ENCODE results near the gene CAPZA1. TPM values are rescaled to one million over a fixed set of nuclear protein-coding genes. Genes with fewer than 3 reads are reported as not detected.

CAPZA1 gene
- total RNA-seq, 1 donor from 2014 or later: 143 TPM

GRCh38 chr1:112677501-112677900, 57.9 kb downstream of the CAPZA1 start:
- DNase-seq (no peak), ATAC-seq (no peak)
- intact Hi-C loops (cut with DNase I): no loop called here
- H3K36me3 ChIP-seq: no peaks in the 10 kb centered on the region
- no peaks in the 10 kb centered on the region for H3K27me3 ChIP-seq (ENCODE audit: low read depth)
- TF ChIP-seq, protein P1, sequence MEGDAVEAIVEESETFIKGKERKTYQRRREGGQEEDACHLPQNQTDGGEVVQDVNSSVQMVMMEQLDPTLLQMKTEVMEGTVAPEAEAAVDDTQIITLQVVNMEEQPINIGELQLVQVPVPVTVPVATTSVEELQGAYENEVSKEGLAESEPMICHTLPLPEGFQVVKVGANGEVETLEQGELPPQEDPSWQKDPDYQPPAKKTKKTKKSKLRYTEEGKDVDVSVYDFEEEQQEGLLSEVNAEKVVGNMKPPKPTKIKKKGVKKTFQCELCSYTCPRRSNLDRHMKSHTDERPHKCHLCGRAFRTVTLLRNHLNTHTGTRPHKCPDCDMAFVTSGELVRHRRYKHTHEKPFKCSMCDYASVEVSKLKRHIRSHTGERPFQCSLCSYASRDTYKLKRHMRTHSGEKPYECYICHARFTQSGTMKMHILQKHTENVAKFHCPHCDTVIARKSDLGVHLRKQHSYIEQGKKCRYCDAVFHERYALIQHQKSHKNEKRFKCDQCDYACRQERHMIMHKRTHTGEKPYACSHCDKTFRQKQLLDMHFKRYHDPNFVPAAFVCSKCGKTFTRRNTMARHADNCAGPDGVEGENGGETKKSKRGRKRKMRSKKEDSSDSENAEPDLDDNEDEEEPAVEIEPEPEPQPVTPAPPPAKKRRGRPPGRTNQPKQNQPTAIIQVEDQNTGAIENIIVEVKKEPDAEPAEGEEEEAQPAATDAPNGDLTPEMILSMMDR (IDR thresholded peaks at IDR 0.05): no peak
- H3K27ac ChIP-seq: no peak overlapping the region
- no peaks in the 10 kb centered on the region for H3K9me3 ChIP-seq
- H3K4me3 ChIP-seq: no peak overlapping the region
- peaks cover 31% of the 10 kb centered on the region for H3K4me1 ChIP-seq

DNA sequence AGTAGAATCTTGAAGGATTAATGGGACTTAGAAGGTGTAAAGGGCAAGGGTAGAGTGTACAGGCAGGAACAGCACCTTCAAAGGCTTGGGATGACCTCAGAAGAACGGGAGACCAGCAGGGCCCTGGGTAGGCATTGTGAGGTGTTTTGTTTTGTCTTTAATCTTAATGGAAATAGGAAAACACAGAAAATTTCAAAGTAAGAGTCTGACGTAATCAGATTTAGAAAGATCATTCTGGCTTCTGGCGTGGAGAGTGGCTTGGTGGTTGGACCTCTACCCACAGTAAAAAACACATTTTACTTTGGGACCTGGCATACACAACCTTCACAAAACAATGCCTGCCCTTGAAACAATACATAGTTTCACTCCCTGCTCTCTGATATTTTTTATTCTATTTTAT, 59.0 kb downstream of the CAPZA1 start:
- no peak for ATAC-seq
- Histone ChIP-seq H3K4me1 (peaks cover 26% of the 10 kb centered on the region), H3K4me3 (no peak overlapping the region), H3K27me3 (ENCODE audit: low read depth) (no peaks in the 10 kb centered on the region), H3K36me3 (no peaks in the 10 kb centered on the region), H3K27ac (no peak overlapping the region), H3K9me3 (no peaks in the 10 kb centered on the region)
- DNase-seq: no peak
- intact Hi-C loops (cut with DNase I): no loop called here
- TF ChIP-seq, protein P1 (IDR thresholded peaks at IDR 0.05): no peak

GRCh38 chr1:112685913-112686312, 66.3 kb downstream of the CAPZA1 start:
- H3K9me3 ChIP-seq: no peaks in the 10 kb centered on the region
- no peaks in the 10 kb centered on the region for H3K4me1 ChIP-seq
- DNase-seq (no peak), ATAC-seq (no peak)
- H3K27ac ChIP-seq: no peak overlapping the region
- TF ChIP-seq, protein P1 (IDR thresholded peaks at IDR 0.05): no peak
- intact Hi-C loops (cut with DNase I): no loop called here
- peaks cover 16% of the 10 kb centered on the region for H3K36me3 ChIP-seq
- no peak overlapping the region for H3K4me3 ChIP-seq
- H3K27me3 ChIP-seq (ENCODE audit: low read depth): no peaks in the 10 kb centered on the region

- intact Hi-C loops (cut with DNase I): no loop called here
- DNase-seq: no peak
- TF ChIP-seq, protein P1 (IDR thresholded peaks at IDR 0.05): no peak
- Histone ChIP-seq H3K27me3 (ENCODE audit: low read depth) (no peaks in the 10 kb centered on the region), H3K36me3 (peaks cover 21% of the 10 kb centered on the region), H3K4me1 (no peaks in the 10 kb centered on the region), H3K9me3 (no peaks in the 10 kb centered on the region), H3K27ac (no peak overlapping the region), H3K4me3 (no peak overlapping the region)
- no peak for ATAC-seq
Measured at GRCh38 chr1:112686417-112686816, 66.8 kb downstream of the CAPZA1 start.

- no peaks in the 10 kb centered on the region for H3K27me3 ChIP-seq (ENCODE audit: low read depth)
- intact Hi-C loops (cut with DNase I): no loop called here
- DNase-seq (no peak), ATAC-seq (no peak)
- H3K9me3 ChIP-seq: no peaks in the 10 kb centered on the region
- no peaks in the 10 kb centered on the region for H3K4me1 ChIP-seq
- TF ChIP-seq, protein P1 (IDR thresholded peaks at IDR 0.05): no peak
- H3K36me3 ChIP-seq: peaks cover 25% of the 10 kb centered on the region
- no peak overlapping the region for H3K4me3 ChIP-seq
- no peak overlapping the region for H3K27ac ChIP-seq
Measured at GRCh38 chr1:112686835-112687234, 67.2 kb downstream of the CAPZA1 start.

DNA sequence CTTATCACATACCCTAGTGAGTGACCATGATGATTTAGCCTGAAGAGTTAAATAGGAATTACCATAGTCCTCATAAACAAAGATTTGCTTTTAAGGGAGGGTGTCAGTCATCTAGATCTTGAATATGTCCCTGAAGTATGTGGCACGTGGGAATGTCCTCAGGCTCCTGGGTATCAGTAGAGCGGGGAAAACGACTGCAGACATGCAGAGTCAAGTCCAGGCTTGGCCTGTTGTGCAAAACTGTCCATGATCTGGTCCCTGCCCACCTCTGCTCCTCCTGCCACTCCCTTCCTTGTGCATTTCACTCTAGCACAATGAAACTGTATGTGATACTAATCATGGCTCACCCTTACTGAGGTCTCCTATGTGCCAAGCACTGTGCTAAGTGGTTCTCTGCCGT, 67.7 kb downstream of the CAPZA1 start:
- H3K27me3 ChIP-seq (ENCODE audit: low read depth): no peaks in the 10 kb centered on the region
- peaks cover 30% of the 10 kb centered on the region for H3K36me3 ChIP-seq
- DNase-seq (no peak), ATAC-seq (no peak)
- no peak overlapping the region for H3K27ac ChIP-seq
- TF ChIP-seq, protein P1 (IDR thresholded peaks at IDR 0.05): no peak
- intact Hi-C loops (cut with DNase I): no loop called here
- H3K9me3 ChIP-seq: no peaks in the 10 kb centered on the region
- H3K4me3 ChIP-seq: no peak overlapping the region
- no peaks in the 10 kb centered on the region for H3K4me1 ChIP-seq
